ENCODE measurements around the gene PSD4.

PSD4 gene

GRCh38 chr2:113173542-113174375 lies at the start of gene PSD4:
TSS of gene PSD4 (plus strand) at chr2:113173971. CDS start at chr2:113182457, 8,486 bp downstream.
- TF ChIP-seq POLR2A (IDR thresholded peaks at IDR 0.05; ENCODE audit: low read depth, low read length) = no peak
- FAIRE-seq = no peak
- DNase-seq (ENCODE audit: insufficient read length, low spot score) = no peak

- DNase-seq (ENCODE audit: insufficient read length, low spot score) (peak; percentile 25), FAIRE-seq (no peak)
- TF ChIP-seq POLR2A (IDR thresholded peaks at IDR 0.05; ENCODE audit: low read depth, low read length) = no peak
Measured at GRCh38 chr2:113124181-113124961, 49.4 kb upstream of the PSD4 start.

- no peak for TF ChIP-seq POLR2A (IDR thresholded peaks at IDR 0.05; ENCODE audit: low read depth, low read length)
- FAIRE-seq (no peak), DNase-seq (ENCODE audit: insufficient read length, low spot score) (no peak)
Measured at GRCh38 chr2:113124984-113125855, 48.6 kb upstream of the PSD4 start.

GRCh38 chr2:113126845-113127645 lies 46.7 kb upstream of the PSD4 start, which contains the start of gene IL1RN:
TSS of gene IL1RN (plus strand) at chr2:113127598. CDS start at chr2:113127625, 27 bp downstream.
- DNase-seq (ENCODE audit: insufficient read length, low spot score) = no peak
- no peak for TF ChIP-seq POLR2A (IDR thresholded peaks at IDR 0.05; ENCODE audit: low read depth, low read length)
- FAIRE-seq = no peak

GRCh38 chr2:113127646-113128570 lies 45.9 kb upstream of the PSD4 start:
- TF ChIP-seq POLR2A (IDR thresholded peaks at IDR 0.05; ENCODE audit: low read depth, low read length) = no peak
- no peak for FAIRE-seq
- DNase-seq (ENCODE audit: insufficient read length, low spot score) = no peak

GRCh38 chr2:113129519-113130078 lies 44.2 kb upstream of the PSD4 start:
- DNase-seq (ENCODE audit: insufficient read length, low spot score) = no peak
- TF ChIP-seq POLR2A (IDR thresholded peaks at IDR 0.05; ENCODE audit: low read depth, low read length) = no peak
- FAIRE-seq = no peak

- TF ChIP-seq POLR2A (IDR thresholded peaks at IDR 0.05; ENCODE audit: low read depth, low read length) = no peak
- no peak for FAIRE-seq
Measured at GRCh38 chr2:113131352-113132185, 42.2 kb upstream of the PSD4 start.

GRCh38 chr2:113132414-113133021 lies 41.3 kb upstream of the PSD4 start:
- FAIRE-seq (no peak), DNase-seq (ENCODE audit: insufficient read length, low spot score) (no peak)
- TF ChIP-seq POLR2A (IDR thresholded peaks at IDR 0.05; ENCODE audit: low read depth, low read length) = no peak

More at GRCh38 chr2:113131352-113132185, 42.2 kb upstream of the PSD4 start:
- DNase-seq (ENCODE audit: insufficient read length, low spot score) = no peak

GRCh38 chr2:113133704-113134598 lies 39.8 kb upstream of the PSD4 start:
- FAIRE-seq (no peak), DNase-seq (ENCODE audit: insufficient read length, low spot score) (no peak)
- TF ChIP-seq POLR2A (IDR thresholded peaks at IDR 0.05; ENCODE audit: low read depth, low read length) = no peak

Measured in H54 (cell line).